SK-N-SH treated with all-trans-retinoic acid at 6 μM for 48 hours (cell line): ENCODE results near the gene C17orf113.

Source experiments
- ATAC-seq: fragments of 200-7000 bp; cut with Tn5 transposase; 3 replicates; pipeline ENCODE4 v1.9.1; 2020; ENCODE audit warnings: mild to moderate bottlenecking, moderate library complexity
- ARNTL ChIP-seq: fragments of 450-650 bp; formaldehyde crosslinking; IDR thresholded peaks from 2 replicates; pipeline ENCODE4 v1.5.0; 2020; ENCODE audit warnings: low read depth, mild to moderate bottlenecking, moderate library complexity, borderline replicate concordance
- BACH2 ChIP-seq: fragments of 250-450 bp; sonication (Bioruptor Pico); IDR thresholded peaks from 2 replicates; pipeline ENCODE4 v1.9.0; 2021; ENCODE audit warnings: mild to moderate bottlenecking, borderline replicate concordance
- CREB5 ChIP-seq: fragments of 250-450 bp; sonication (Bioruptor Pico); IDR thresholded peaks from 2 replicates; pipeline ENCODE4 v1.5.1; 2020; ENCODE audit warnings: low read depth, mild to moderate bottlenecking, moderate library complexity
- CSRNP3 ChIP-seq: fragments of 250-450 bp; sonication (Bioruptor Pico); IDR thresholded peaks from 2 replicates; pipeline ENCODE4 v1.5.1; 2021; ENCODE audit warnings: mild to moderate bottlenecking, moderate library complexity
- ESRRG ChIP-seq: fragments of 250-450 bp; sonication (Bioruptor Pico); IDR thresholded peaks from 2 replicates; pipeline ENCODE4 v1.6.1; 2021; ENCODE audit warnings: mild to moderate bottlenecking
- GLIS3 ChIP-seq: fragments of 250-450 bp; sonication (Bioruptor Pico); IDR thresholded peaks from 2 replicates; pipeline ENCODE4 v1.5.0; 2020; ENCODE audit warnings: mild to moderate bottlenecking, moderate library complexity
- ISL1 ChIP-seq: fragments of 250-450 bp; sonication (Bioruptor Pico); IDR thresholded peaks from 2 replicates; pipeline ENCODE4 v2.1.2; 2022; ENCODE audit warnings: mild to moderate bottlenecking, moderate library complexity
- OSR1 ChIP-seq: fragments of 250-450 bp; sonication (Bioruptor Pico); IDR thresholded peaks from 2 replicates; pipeline ENCODE4 v1.8.0; 2022; ENCODE audit warnings: moderate library complexity, mild to moderate bottlenecking, inconsistent platforms
- PATZ1 ChIP-seq: fragments of 250-450 bp; sonication (Bioruptor Pico); IDR thresholded peaks from 2 replicates; pipeline ENCODE4 v1.8.0; 2020; ENCODE audit warnings: mild to moderate bottlenecking, moderate library complexity, borderline replicate concordance
- POU6F1 ChIP-seq: fragments of 250-450 bp; sonication (Bioruptor Pico); IDR thresholded peaks from 2 replicates; pipeline ENCODE4 v1.8.0; 2021; ENCODE audit warnings: low read depth, mild to moderate bottlenecking, moderate library complexity, borderline replicate concordance
- PPARA ChIP-seq: fragments of 250-450 bp; sonication (Bioruptor Pico); IDR thresholded peaks from 2 replicates; pipeline ENCODE4 v1.5.0; 2020; ENCODE audit warnings: mild to moderate bottlenecking, borderline replicate concordance
- RARB ChIP-seq: fragments of 250-450 bp; sonication (Bioruptor Pico); IDR thresholded peaks from 2 replicates; pipeline ENCODE4 v1.8.0; 2021; ENCODE audit warnings: mild to moderate bottlenecking, moderate library complexity
- SNAI2 ChIP-seq: fragments of 250-450 bp; sonication (Bioruptor Pico); IDR thresholded peaks from 2 replicates; pipeline ENCODE4 v1.5.0; 2020; ENCODE audit warnings: mild to moderate bottlenecking, moderate library complexity
- TCF4 ChIP-seq: fragments of 250-450 bp; sonication (Bioruptor Pico); IDR thresholded peaks from 2 replicates; pipeline ENCODE4 v1.8.0; 2021; ENCODE audit warnings: mild to moderate bottlenecking, moderate library complexity, borderline replicate concordance
- TOX ChIP-seq: fragments of 250-450 bp; sonication (Bioruptor Pico); IDR thresholded peaks from 2 replicates; pipeline ENCODE4 v1.8.0; 2021; ENCODE audit warnings: mild to moderate bottlenecking, moderate library complexity, borderline replicate concordance
- TSHZ2 ChIP-seq: fragments of 250-450 bp; sonication (Bioruptor Pico); IDR thresholded peaks from 2 replicates; pipeline ENCODE4 v1.5.0; 2020; ENCODE audit warnings: mild to moderate bottlenecking, moderate library complexity
- ZC3H10 ChIP-seq: fragments of 250-450 bp; sonication (Bioruptor Pico); IDR thresholded peaks from 2 replicates; pipeline ENCODE4 v1.5.1; 2021; ENCODE audit warnings: mild to moderate bottlenecking, moderate library complexity
- ZFP3 ChIP-seq: fragments of 250-450 bp; sonication (Bioruptor Pico); IDR thresholded peaks from 2 replicates; pipeline ENCODE4 v1.5.0; 2020; ENCODE audit warnings: mild to moderate bottlenecking, moderate library complexity
- ZFP30 ChIP-seq: fragments of 450-650 bp; formaldehyde crosslinking; IDR thresholded peaks from 2 replicates; pipeline ENCODE4 v1.5.0; 2022; ENCODE audit warnings: mild to moderate bottlenecking, moderate library complexity
- ZNF565 ChIP-seq: fragments of 450-650 bp; formaldehyde crosslinking; conservative IDR thresholded peaks from 2 replicates; pipeline ENCODE4 v1.5.0; 2020; ENCODE audit warnings: low read depth, mild to moderate bottlenecking, moderate library complexity
- ZNF70 ChIP-seq: fragments of 450-650 bp; formaldehyde crosslinking; IDR thresholded peaks from 2 replicates; pipeline ENCODE4 v1.5.0; 2020; ENCODE audit warnings: mild to moderate bottlenecking, moderate library complexity
- ZNF8 ChIP-seq: fragments of 450-650 bp; formaldehyde crosslinking; IDR thresholded peaks from 2 replicates; pipeline ENCODE4 v1.5.0; 2020; ENCODE audit warnings: mild to moderate bottlenecking, moderate library complexity

Gene C17orf113

GRCh38 chr17:42058063-42058462 is 7.7 kb upstream of the C17orf113 start:
- TF ChIP-seq ZFP30 (CRISPR knock-in tag) (no peak), PPARA (CRISPR knock-in tag) (no peak), GLIS3 (no peak), ZC3H10 (CRISPR knock-in tag) (no peak), POU6F1 (CRISPR knock-in tag) (no peak), ARNTL (CRISPR knock-in tag) (no peak), TOX (no peak), ZNF70 (CRISPR knock-in tag) (no peak), CREB5 (CRISPR knock-in tag) (no peak)
- no peak for ATAC-seq

GRCh38 chr17:42056635-42057034 is 6.2 kb upstream of the C17orf113 start:
- ATAC-seq, result no peak
- no peak for TF ChIP-seq ESRRG (CRISPR knock-in tag)
- TF ChIP-seq PPARA (CRISPR knock-in tag), result no peak
- TF ChIP-seq ZNF8 (CRISPR knock-in tag), result no peak
- TF ChIP-seq POU6F1 (CRISPR knock-in tag), result no peak
- no peak for TF ChIP-seq BACH2 (CRISPR knock-in tag)
- no peak for TF ChIP-seq ZNF565
- no peak for TF ChIP-seq CSRNP3 (CRISPR knock-in tag)
- no peak for TF ChIP-seq SNAI2 (CRISPR knock-in tag)
- TF ChIP-seq TOX, result no peak
- TF ChIP-seq ZNF70 (CRISPR knock-in tag), result no peak
- no peak for TF ChIP-seq RARB (CRISPR knock-in tag)
- TF ChIP-seq OSR1, result no peak
- no peak for TF ChIP-seq ISL1
- TF ChIP-seq TCF4 (CRISPR knock-in tag), result no peak
- TF ChIP-seq, all 23 proteins: peak for 0

GRCh38 chr17:42055496-42055895 is 5.1 kb upstream of the C17orf113 start:
- no peak for TF ChIP-seq RARB (CRISPR knock-in tag)
- no peak for TF ChIP-seq POU6F1 (CRISPR knock-in tag)
- TF ChIP-seq ZNF70 (CRISPR knock-in tag), result no peak
- no peak for TF ChIP-seq GLIS3
- no peak for TF ChIP-seq PATZ1 (CRISPR knock-in tag)
- no peak for TF ChIP-seq ESRRG (CRISPR knock-in tag)
- no peak for TF ChIP-seq TSHZ2
- no peak for TF ChIP-seq BACH2 (CRISPR knock-in tag)
- no peak for TF ChIP-seq ARNTL (CRISPR knock-in tag)
- TF ChIP-seq PPARA (CRISPR knock-in tag), result no peak
- TF ChIP-seq ZFP3, result no peak
- TF ChIP-seq OSR1, result no peak
- TF ChIP-seq TCF4 (CRISPR knock-in tag), result no peak
- no peak for TF ChIP-seq ZNF565
- ATAC-seq, result no peak
